ENCODE data around the gene SETD2. TPM values are rescaled to one million over a fixed set of nuclear protein-coding genes. Genes with fewer than 3 reads are reported as not detected.

The SETD2 gene
- total RNA-seq, 2 experiments from 2014 or later, result 87.3 to 87.4 TPM

- DNase-seq, result no peak
- no peak for ATAC-seq (ENCODE audit: poor library complexity)
- H3K27ac ChIP-seq (ENCODE audit: low read depth in 1 of 2, low read length in 2 of 2), result no peak overlapping the region
- TF ChIP-seq CTCF (IDR thresholded peaks at IDR 0.05), result no peak
- peak overlapping the region; percentile 30 for H3K27ac Mint-ChIP-seq
- ChIA-PET POLR2A (no interaction called here), CTCF (interaction anchor here (1.0 kb wide), 1 partner anchor 302 kb away, joined by 3 read pairs; no protein-coding TSS in a partner anchor)
- H3K36me3 Mint-ChIP-seq (ENCODE audit: low read depth), result peaks cover 67% of the 10 kb centered on the region
- H3K4me1 ChIP-seq (ENCODE audit: insufficient read depth, low read length), result peaks cover 6% of the 10 kb centered on the region
- H3K36me3 ChIP-seq (ENCODE audit: insufficient read depth, low read length), result peaks cover 39% of the 10 kb centered on the region
- no peaks in the 10 kb centered on the region for H3K27me3 Mint-ChIP-seq
- H3K4me3 Mint-ChIP-seq, result no peak overlapping the region
- no peaks in the 10 kb centered on the region for H3K9me3 ChIP-seq (ENCODE audit: control insufficient read depth in 1 of 2, insufficient read depth in 1 of 2, low read length in 2 of 2)
- no peaks in the 10 kb centered on the region for H3K9me3 Mint-ChIP-seq
- H3K4me3 ChIP-seq (ENCODE audit: low read length), result no peak overlapping the region
- H3K4me1 Mint-ChIP-seq (ENCODE audit: low read depth), result peaks cover 42% of the 10 kb centered on the region
- intact Hi-C loops (cut with DNase I, micrococcal nuclease), result no loop called here
- no peaks in the 10 kb centered on the region for H3K27me3 ChIP-seq (ENCODE audit: control insufficient read depth in 1 of 2, insufficient read depth in 2 of 2, low read length in 2 of 2)
Observed at GRCh38 chr3:47022641-47023071, 141.3 kb downstream of the SETD2 start.

- H3K4me3 Mint-ChIP-seq, result no peak overlapping the region
- H3K9me3 Mint-ChIP-seq, result no peaks in the 10 kb centered on the region
- Histone ChIP-seq H3K9me3 (ENCODE audit: control insufficient read depth in 1 of 2, insufficient read depth in 1 of 2, low read length in 2 of 2) (no peaks in the 10 kb centered on the region), H3K36me3 (ENCODE audit: insufficient read depth, low read length) (peaks cover 61% of the 10 kb centered on the region), H3K27me3 (ENCODE audit: control insufficient read depth in 1 of 2, insufficient read depth in 2 of 2, low read length in 2 of 2) (no peaks in the 10 kb centered on the region), H3K4me3 (ENCODE audit: low read length) (no peak overlapping the region), H3K27ac (ENCODE audit: low read depth in 1 of 2, low read length in 2 of 2) (no peak overlapping the region), H3K4me1 (ENCODE audit: insufficient read depth, low read length) (peaks cover 18% of the 10 kb centered on the region)
- ATAC-seq (ENCODE audit: poor library complexity), result no peak
- CTCF ChIA-PET, result no interaction called here
- H3K36me3 Mint-ChIP-seq (ENCODE audit: low read depth), result peaks cover 71% of the 10 kb centered on the region
- POLR2A ChIA-PET, result no interaction called here
- H3K27ac Mint-ChIP-seq, result peak overlapping the region; percentile 68
- peaks cover 48% of the 10 kb centered on the region for H3K4me1 Mint-ChIP-seq (ENCODE audit: low read depth)
- no peak for TF ChIP-seq CTCF (IDR thresholded peaks at IDR 0.05)
- intact Hi-C loops (cut with DNase I, micrococcal nuclease), result no loop called here
- no peak for DNase-seq
- no peaks in the 10 kb centered on the region for H3K27me3 Mint-ChIP-seq
Observed at GRCh38 chr3:47020311-47020710, 143.6 kb downstream of the SETD2 start.

GRCh38 chr3:47019201-47019600, 144.7 kb downstream of the SETD2 start:
- H3K36me3 Mint-ChIP-seq (ENCODE audit: low read depth), result peaks cover 71% of the 10 kb centered on the region
- no peak overlapping the region for H3K27ac ChIP-seq (ENCODE audit: low read depth in 1 of 2, low read length in 2 of 2)
- POLR2A ChIA-PET, result no interaction called here
- H3K4me1 Mint-ChIP-seq (ENCODE audit: low read depth), result peaks cover 40% of the 10 kb centered on the region
- peaks cover 18% of the 10 kb centered on the region for H3K4me1 ChIP-seq (ENCODE audit: insufficient read depth, low read length)
- CTCF ChIA-PET, result no interaction called here
- peak; percentile 33 for ATAC-seq (ENCODE audit: poor library complexity)
- H3K9me3 ChIP-seq (ENCODE audit: control insufficient read depth in 1 of 2, insufficient read depth in 1 of 2, low read length in 2 of 2), result no peaks in the 10 kb centered on the region
- H3K27me3 ChIP-seq (ENCODE audit: control insufficient read depth in 1 of 2, insufficient read depth in 2 of 2, low read length in 2 of 2), result no peaks in the 10 kb centered on the region
- no peak overlapping the region for H3K4me3 Mint-ChIP-seq
- no peaks in the 10 kb centered on the region for H3K27me3 Mint-ChIP-seq
- H3K4me3 ChIP-seq (ENCODE audit: low read length), result no peak overlapping the region
- intact Hi-C loops (cut with DNase I, micrococcal nuclease), result no loop called here
- no peaks in the 10 kb centered on the region for H3K9me3 Mint-ChIP-seq
- DNase-seq, result peak in 1 of 14 experiments; percentile 18
- H3K27ac Mint-ChIP-seq, result peak overlapping the region; percentile 75
- H3K36me3 ChIP-seq (ENCODE audit: insufficient read depth, low read length), result peaks cover 67% of the 10 kb centered on the region
- no peak for TF ChIP-seq CTCF (IDR thresholded peaks at IDR 0.05)

All from CD4-positive, alpha-beta T cell (primary cell).